ENCODE measurements around the gene CKS1B.
"Not testable (repeated sequence)": the region's sequence is repeated elsewhere in the genome, so short reads cannot be mapped to it uniquely, and the experiment has no call there.

The CKS1B gene

GRCh38 chr1:154966111-154966510 lies 8.4 kb upstream of the CKS1B start:
- DNase-seq, result no peak

GRCh38 chr1:154967331-154967950 lies 7.0 kb upstream of the CKS1B start:
- DNase-seq, result no peak

- DNase-seq, result no peak
These were observed 5.8 kb upstream of the CKS1B start for GRCh38 chr1:154968731-154969130.

- DNase-seq, result no peak
These were observed 5.2 kb upstream of the CKS1B start for GRCh38 chr1:154969246-154969645.

GRCh38 chr1:154969860-154970452 lies 4.5 kb upstream of the CKS1B start:
- DNase-seq, result no peak

- no peak for DNase-seq
These were observed 3.7 kb upstream of the CKS1B start, which contains the start of gene SHC1 for GRCh38 chr1:154970631-154971340. SHC1 (minus strand) TSS chr1:154970747; CDS start chr1:154970526, 221 bp downstream.

GRCh38 chr1:154971341-154971998 lies 3.0 kb upstream of the CKS1B start:
- no peak for DNase-seq

GRCh38 chr1:154972213-154972516 lies 2.3 kb upstream of the CKS1B start:
- no peak for DNase-seq

GRCh38 chr1:154972517-154973343 lies 1.8 kb upstream of the CKS1B start:
- no peak for DNase-seq

- DNase-seq, result peak; percentile 82
These were observed 958 bp upstream of the CKS1B start for GRCh38 chr1:154973344-154974101.

GRCh38 chr1:154974808-154975408 lies 427 bp downstream of the CKS1B start:
- peak; percentile 90 for DNase-seq

- DNase-seq, result peak; percentile 39
These were observed 1.1 kb downstream of the CKS1B start for GRCh38 chr1:154975409-154976059.

GRCh38 chr1:154977762-154978161 lies 3.3 kb downstream of the CKS1B start:
- not testable (repeated sequence) for DNase-seq

GRCh38 chr1:154978360-154978759 lies 3.9 kb downstream of the CKS1B start:
- no peak for DNase-seq

GRCh38 chr1:154982341-154982740 lies 7.9 kb downstream of the CKS1B start:
- DNase-seq, result no peak

- DNase-seq, result peak; percentile 91
These were observed 8.6 kb downstream of the CKS1B start, which contains the start of gene FLAD1 for GRCh38 chr1:154982897-154983648. FLAD1 (plus strand) TSS chr1:154983344; CDS start chr1:154983695, 351 bp downstream.

- DNase-seq, result no peak
These were observed 9.4 kb downstream of the CKS1B start for GRCh38 chr1:154983776-154984466.

GRCh38 chr1:154986736-154987135 lies 12.3 kb downstream of the CKS1B start:
- DNase-seq, result not testable (repeated sequence)

- no peak for DNase-seq
These were observed 12.8 kb downstream of the CKS1B start for GRCh38 chr1:154987326-154987725.

Measured in activated effector memory CD4-positive, alpha-beta T cell treated with Interleukin-2 at 50 U/mL for 16 hours (primary cell).